Endodermal cell (in vitro differentiated cells): ENCODE data around the gene AFF2. TPM values are rescaled to one million over a fixed set of nuclear protein-coding genes. Genes with fewer than 3 reads are reported as not detected.

Experiments
- DNase-seq: peaks from one replicate; pipeline ENCODE4 v3.0.0-alpha.2; 2017
- H3K27ac ChIP-seq: 2 replicates; pipeline ENCODE4 v1.5.1; 2013; ENCODE audit warnings: mild to moderate bottlenecking, low read depth, low read length, moderate library complexity
- H3K27me3 ChIP-seq: 2 replicates; pipeline ENCODE4 v1.6.1; 2013; ENCODE audit warnings: mild to moderate bottlenecking, low read length, moderate library complexity; ENCODE audit not compliant: insufficient read depth, control insufficient read depth, poor library complexity, severe bottlenecking
- H3K36me3 ChIP-seq: 2 replicates; pipeline ENCODE4 v1.7.0; 2013; ENCODE audit warnings: mild to moderate bottlenecking, low read length, moderate library complexity; ENCODE audit not compliant: control insufficient read depth, insufficient read depth
- H3K4me1 ChIP-seq: one replicate; pipeline ENCODE4 v1.7.0; 2013; ENCODE audit warnings: low read length; ENCODE audit not compliant: control insufficient read depth, insufficient read depth
- H3K4me3 ChIP-seq: 2 replicates; pipeline ENCODE4 v1.5.1; 2013; ENCODE audit warnings: mild to moderate bottlenecking, low read length, moderate library complexity
- H3K9ac ChIP-seq: 2 replicates; pipeline ENCODE4 v1.6.1; 2013; ENCODE audit warnings: mild to moderate bottlenecking, low read length, moderate library complexity; ENCODE audit not compliant: poor library complexity, severe bottlenecking; ENCODE audit errors: extremely low read depth
- H3K9me3 ChIP-seq: 2 replicates; pipeline ENCODE4 v1.6.1; 2013; ENCODE audit warnings: mild to moderate bottlenecking, low read length, moderate library complexity; ENCODE audit not compliant: control insufficient read depth
- H3K27ac Mint-ChIP-seq: 2 replicates; pipeline ENCODE4 v1.8.0; 2020; ENCODE audit warnings: mixed read lengths
- H3K27me3 Mint-ChIP-seq: 2 replicates; pipeline ENCODE4 v1.8.0; 2021; ENCODE audit warnings: mild to moderate bottlenecking, mixed read lengths; ENCODE audit not compliant: insufficient read depth
- H3K36me3 Mint-ChIP-seq: 2 replicates; pipeline ENCODE4 v1.8.0; 2020; ENCODE audit warnings: low read depth, mixed read lengths
- H3K4me1 Mint-ChIP-seq: 2 replicates; pipeline ENCODE4 v1.8.0; 2020; ENCODE audit warnings: mixed read lengths
- H3K4me3 Mint-ChIP-seq: 2 replicates; pipeline ENCODE4 v1.8.0; 2020; ENCODE audit warnings: mild to moderate bottlenecking, moderate library complexity, mixed read lengths
- H3K9me3 Mint-ChIP-seq: 2 replicates; pipeline ENCODE4 v1.8.0; 2020; ENCODE audit warnings: mild to moderate bottlenecking, mixed read lengths
- CTCF ChIP-seq: fragments of 200-600 bp; sonication (generic); conservative IDR thresholded peaks from 2 replicates; pipeline ENCODE4 v1.5.0; 2021; ENCODE audit warnings: antibody characterized with exemption, mild to moderate bottlenecking
- WGBS, 2 experiments: methylation state at CpG; one replicate each; pipeline versions ENCODE4 v1.1.5 to v1.1.7; 2013; ENCODE audit warnings: missing lambda C conversion rate in 2 of 2, mixed read lengths in 1 of 2; ENCODE audit not compliant: insufficient coverage in 1 of 2, insufficient read length in 1 of 2; 5-methylcytosine and 5-hydroxymethylcytosine counted together
- total RNA-seq, 2 donors: library from RNA; stranded (reverse); fragmentation: NEBNext Ultra II Directional in 1 of 2; extraction: Animal tissue kit (Norgen Biotek cat#: 25700) in 1 of 2; gene quantifications; 2 replicates in 1 of 2; 3 replicates in 1 of 2; pipeline ENCODE4 v1.2.1, GENCODE V29; 2021

Gene AFF2
- total RNA-seq, 2 donors from 2014 or later: 3.7 to 5.6 TPM

- Histone ChIP-seq H3K4me1 (no peaks in the 10 kb centered on the region), H3K9me3 (no peaks in the 10 kb centered on the region), H3K27ac (no peak overlapping the region), H3K36me3 (no peaks in the 10 kb centered on the region), H3K27me3 (no peaks in the 10 kb centered on the region), H3K9ac (no peak overlapping the region), H3K4me3 (no peak overlapping the region)
- TF ChIP-seq CTCF: no peak
- Mint-ChIP-seq H3K27me3 (peaks cover 2% of the 10 kb centered on the region), H3K4me1 (no peaks in the 10 kb centered on the region), H3K27ac (no peak overlapping the region), H3K36me3 (no peaks in the 10 kb centered on the region), H3K4me3 (no peak overlapping the region), H3K9me3 (peaks cover 46% of the 10 kb centered on the region)
- DNase-seq: no peak
- 93% methylated on average over 1 of the region's 1 CpG; no CpG with 5 or more reads in 1 of the 2 experiments for WGBS, 2 experiments
Observed at GRCh38 chrX:148928811-148929210, 428.4 kb downstream of the AFF2 start.

DNA sequence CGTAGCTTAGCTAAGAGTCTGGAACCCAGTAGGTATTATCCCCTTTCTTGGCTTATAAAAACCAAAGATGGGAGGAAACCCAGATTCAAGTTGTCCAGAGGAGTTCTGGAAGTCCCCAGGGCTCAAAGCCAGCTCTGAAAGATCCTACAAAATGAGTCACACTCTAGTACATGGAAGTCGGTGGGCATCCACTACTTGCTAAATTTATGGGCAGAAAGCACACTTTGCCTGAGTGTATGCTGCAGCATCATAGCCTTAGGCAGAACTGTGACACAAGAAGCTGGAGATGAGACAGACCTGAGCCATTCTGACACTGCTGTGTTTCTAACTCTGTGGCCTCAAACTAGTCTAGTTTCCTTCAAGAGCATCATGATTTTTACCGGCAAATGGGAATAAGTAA is 429.3 kb downstream of the AFF2 start:
- H3K36me3 ChIP-seq: no peaks in the 10 kb centered on the region
- TF ChIP-seq CTCF: no peak
- H3K9me3 Mint-ChIP-seq: peaks cover 50% of the 10 kb centered on the region
- H3K27ac Mint-ChIP-seq: no peak overlapping the region
- no peak overlapping the region for H3K4me3 Mint-ChIP-seq
- H3K4me1 Mint-ChIP-seq: no peaks in the 10 kb centered on the region
- no peaks in the 10 kb centered on the region for H3K4me1 ChIP-seq
- H3K27ac ChIP-seq: no peak overlapping the region
- no peak overlapping the region for H3K4me3 ChIP-seq
- no peak overlapping the region for H3K9ac ChIP-seq
- H3K27me3 ChIP-seq: no peaks in the 10 kb centered on the region
- no peak for DNase-seq
- 83 to 93% methylated on average over 1 to 3 of the region's 3 CpGs for WGBS, 2 experiments
- peaks cover 2% of the 10 kb centered on the region for H3K27me3 Mint-ChIP-seq
- H3K36me3 Mint-ChIP-seq: no peaks in the 10 kb centered on the region
- no peaks in the 10 kb centered on the region for H3K9me3 ChIP-seq

DNA sequence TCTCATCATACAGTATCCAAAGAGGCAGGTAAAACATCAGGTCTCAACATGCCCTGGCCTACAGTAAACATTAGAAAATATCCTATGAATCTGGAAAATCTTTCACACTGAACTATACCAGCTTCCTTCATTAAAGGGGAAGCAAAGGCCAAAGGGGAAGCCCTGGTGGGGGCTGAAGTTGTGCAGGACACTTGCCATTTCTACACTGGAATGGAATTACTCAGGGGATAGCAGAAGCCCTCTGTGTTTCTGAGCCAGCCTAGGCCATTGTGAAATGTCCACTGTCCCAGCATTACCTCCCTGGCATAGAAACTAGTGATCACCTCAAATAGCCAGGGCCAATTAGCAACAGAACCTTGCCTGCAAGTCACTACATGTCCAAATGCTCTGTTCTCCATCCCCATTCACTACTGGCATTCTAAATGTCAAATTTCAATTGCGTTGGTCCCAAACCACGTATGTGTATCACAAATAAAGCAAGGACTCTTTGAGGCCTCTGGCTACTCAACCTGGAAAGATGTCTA is 429.9 kb downstream of the AFF2 start:
- H3K36me3 ChIP-seq: no peaks in the 10 kb centered on the region
- no peaks in the 10 kb centered on the region for H3K4me1 ChIP-seq
- no peaks in the 10 kb centered on the region for H3K27me3 ChIP-seq
- no peaks in the 10 kb centered on the region for H3K36me3 Mint-ChIP-seq
- no peak for TF ChIP-seq CTCF
- H3K9ac ChIP-seq: no peak overlapping the region
- H3K4me3 Mint-ChIP-seq: no peak overlapping the region
- no peak for DNase-seq
- no peaks in the 10 kb centered on the region for H3K9me3 ChIP-seq
- no peak overlapping the region for H3K27ac Mint-ChIP-seq
- H3K9me3 Mint-ChIP-seq: peaks cover 51% of the 10 kb centered on the region
- H3K27ac ChIP-seq: no peak overlapping the region
- peaks cover 2% of the 10 kb centered on the region for H3K27me3 Mint-ChIP-seq
- no peak overlapping the region for H3K4me3 ChIP-seq
- no peaks in the 10 kb centered on the region for H3K4me1 Mint-ChIP-seq
- WGBS, 2 experiments: 81% methylated on average over 2 of the region's 2 CpGs; no CpG with 5 or more reads in 1 of the 2 experiments
